Measurements from ENCODE around the gene PDIA2.
"Not testable (repeated sequence)": the region's sequence is repeated elsewhere in the genome, so short reads cannot be mapped to it uniquely, and the experiment has no call there.

The PDIA2 gene

DNA sequence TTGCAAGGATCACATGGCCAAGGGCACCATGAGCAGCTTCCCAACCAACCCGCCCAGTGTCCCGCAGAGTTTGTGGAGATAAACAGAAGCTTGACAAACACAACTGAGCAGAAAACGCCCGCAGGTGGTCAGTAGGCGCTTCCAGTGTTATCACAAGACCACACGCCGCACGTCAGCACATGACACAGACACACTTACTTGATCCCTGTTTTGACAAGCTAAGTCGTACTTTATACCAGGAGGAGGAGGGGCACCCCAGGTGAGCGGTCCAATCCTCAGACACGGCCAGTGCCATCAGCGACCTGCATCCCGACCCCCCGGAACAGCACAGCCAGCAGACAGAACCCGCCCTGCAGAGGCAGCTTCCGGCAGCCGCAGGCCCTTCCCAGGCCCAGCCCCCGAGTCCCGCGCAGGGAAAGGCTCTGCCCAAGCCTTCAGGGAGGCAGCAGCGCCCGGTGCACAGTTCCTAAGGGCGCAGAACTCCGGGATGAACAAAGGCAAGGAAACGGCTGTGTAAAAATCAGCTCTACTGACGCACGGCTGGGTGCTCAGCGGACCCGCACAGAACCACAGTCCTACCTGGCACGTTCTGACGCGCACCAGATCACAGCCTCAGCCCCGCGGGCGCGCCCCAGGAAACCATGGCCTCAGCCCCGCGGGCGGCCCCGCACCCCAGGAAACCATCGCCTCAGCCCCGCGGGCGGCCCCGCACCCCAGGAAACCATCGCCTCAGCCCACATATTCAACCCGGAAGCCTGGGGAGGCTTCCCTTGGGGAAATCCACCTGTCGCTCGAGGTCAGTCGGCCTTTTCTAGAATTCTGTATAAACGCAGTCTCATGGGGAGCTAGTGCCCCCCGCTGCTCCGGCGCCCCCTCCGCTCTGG lies 41.7 kb downstream of the PDIA2 start:
- TF ChIP-seq, protein P1, sequence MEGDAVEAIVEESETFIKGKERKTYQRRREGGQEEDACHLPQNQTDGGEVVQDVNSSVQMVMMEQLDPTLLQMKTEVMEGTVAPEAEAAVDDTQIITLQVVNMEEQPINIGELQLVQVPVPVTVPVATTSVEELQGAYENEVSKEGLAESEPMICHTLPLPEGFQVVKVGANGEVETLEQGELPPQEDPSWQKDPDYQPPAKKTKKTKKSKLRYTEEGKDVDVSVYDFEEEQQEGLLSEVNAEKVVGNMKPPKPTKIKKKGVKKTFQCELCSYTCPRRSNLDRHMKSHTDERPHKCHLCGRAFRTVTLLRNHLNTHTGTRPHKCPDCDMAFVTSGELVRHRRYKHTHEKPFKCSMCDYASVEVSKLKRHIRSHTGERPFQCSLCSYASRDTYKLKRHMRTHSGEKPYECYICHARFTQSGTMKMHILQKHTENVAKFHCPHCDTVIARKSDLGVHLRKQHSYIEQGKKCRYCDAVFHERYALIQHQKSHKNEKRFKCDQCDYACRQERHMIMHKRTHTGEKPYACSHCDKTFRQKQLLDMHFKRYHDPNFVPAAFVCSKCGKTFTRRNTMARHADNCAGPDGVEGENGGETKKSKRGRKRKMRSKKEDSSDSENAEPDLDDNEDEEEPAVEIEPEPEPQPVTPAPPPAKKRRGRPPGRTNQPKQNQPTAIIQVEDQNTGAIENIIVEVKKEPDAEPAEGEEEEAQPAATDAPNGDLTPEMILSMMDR (IDR thresholded peaks at IDR 0.05; ENCODE audit: borderline replicate concordance, control extremely low read depth, extremely low read depth, insufficient read depth, missing control alignments) = no peak
- peak; percentile 84 for DNase-seq (ENCODE audit: low spot score)
- in situ Hi-C loops (cut with MboI; ENCODE audit: low sequenced_read_pairs, unreplicated experiment) = no loop called here

DNA sequence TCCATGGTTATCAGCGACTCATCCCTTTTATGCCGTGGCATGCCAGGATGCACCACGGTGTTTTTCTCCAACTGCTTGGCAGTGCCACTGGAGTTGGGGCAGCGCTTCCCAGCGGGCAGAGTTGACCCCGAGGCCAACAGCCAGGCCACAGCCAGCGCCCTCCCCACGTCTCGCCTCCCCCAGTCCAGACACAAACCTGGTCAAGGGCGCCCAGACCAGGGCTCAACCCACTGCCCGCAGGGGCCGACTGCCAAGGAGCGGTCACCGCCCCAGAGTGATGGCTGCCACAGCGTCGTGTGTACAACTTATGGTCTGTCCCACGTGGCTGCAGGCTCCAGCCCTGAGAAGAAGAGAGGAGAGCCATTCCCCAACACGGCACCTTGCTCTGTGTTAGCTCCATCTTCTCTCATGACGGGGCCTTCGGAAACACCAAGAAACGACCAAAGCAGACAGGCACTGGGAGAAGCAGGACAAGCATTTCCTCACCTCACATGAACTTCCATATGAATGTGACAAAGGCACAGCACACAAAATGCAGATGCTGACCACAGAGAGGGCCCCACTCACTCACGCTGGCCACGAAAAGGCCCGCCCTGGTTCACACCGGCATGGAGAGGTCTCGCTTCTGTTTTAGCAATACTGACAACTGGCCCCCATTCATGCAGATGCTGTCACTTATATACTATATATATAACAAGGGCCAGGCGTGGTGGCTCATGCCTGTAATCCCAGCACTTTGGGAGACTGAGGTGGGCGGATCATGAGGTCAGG lies 42.6 kb downstream of the PDIA2 start:
- in situ Hi-C loops (cut with MboI; ENCODE audit: low sequenced_read_pairs, unreplicated experiment) = no loop called here
- TF ChIP-seq, protein P1 (IDR thresholded peaks at IDR 0.05; ENCODE audit: borderline replicate concordance, control extremely low read depth, extremely low read depth, insufficient read depth, missing control alignments) = no peak
- peak; percentile 57 for DNase-seq (ENCODE audit: low spot score)

DNA sequence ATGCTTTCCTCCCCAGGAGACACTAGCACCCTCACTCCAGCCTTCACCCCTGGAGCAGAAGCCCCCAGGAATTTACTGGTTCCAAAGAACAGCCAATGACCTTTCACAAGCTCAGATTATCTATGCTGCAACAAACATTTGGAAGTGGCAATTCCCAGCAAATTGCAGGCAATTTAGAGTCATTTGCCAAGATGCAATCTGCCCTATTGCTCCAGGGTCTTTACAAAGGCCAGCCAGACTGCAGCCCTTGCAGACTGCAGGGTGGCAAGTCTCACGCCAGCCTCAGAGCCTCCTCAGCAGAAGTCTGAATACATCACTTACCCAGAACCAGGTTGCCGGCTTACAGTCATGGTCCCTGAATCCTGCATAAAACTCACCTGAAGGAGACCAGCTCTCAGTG lies 47.8 kb downstream of the PDIA2 start:
- DNase-seq (ENCODE audit: low spot score) = no peak
- TF ChIP-seq, protein P1 (IDR thresholded peaks at IDR 0.05; ENCODE audit: borderline replicate concordance, control extremely low read depth, extremely low read depth, insufficient read depth, missing control alignments) = no peak
- in situ Hi-C loops (cut with MboI; ENCODE audit: low sequenced_read_pairs, unreplicated experiment) = no loop called here

DNA sequence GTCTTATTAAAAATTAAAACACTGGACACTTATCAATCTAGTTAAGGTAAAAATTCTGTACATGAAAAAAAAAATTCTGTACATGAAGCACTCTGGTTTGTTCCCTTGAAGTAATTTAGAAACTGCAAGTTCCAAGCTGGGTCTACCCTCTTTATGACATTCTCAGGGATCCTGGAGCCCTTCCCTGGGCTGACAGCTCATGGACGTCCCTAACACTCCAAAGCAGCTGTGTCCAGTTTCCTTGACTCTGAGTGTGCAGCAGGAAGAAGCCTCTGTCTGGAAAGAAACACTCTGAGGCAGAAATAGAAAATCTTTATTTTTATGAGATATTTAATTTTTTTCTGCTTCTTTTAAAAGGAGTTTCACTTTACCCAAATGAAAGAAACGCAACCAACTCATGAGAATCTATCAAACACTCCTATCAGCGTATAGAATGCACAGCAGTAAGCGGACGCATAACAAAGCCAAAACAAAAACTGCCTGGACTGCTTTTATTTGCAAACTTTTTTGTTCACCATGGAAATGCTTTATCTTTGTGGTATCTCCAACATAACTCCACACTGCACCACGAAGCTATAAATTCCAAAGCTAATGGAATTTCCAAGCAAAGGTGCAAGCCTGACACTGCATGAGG lies 48.3 kb downstream of the PDIA2 start:
- in situ Hi-C loops (cut with MboI; ENCODE audit: low sequenced_read_pairs, unreplicated experiment); DNase-seq (ENCODE audit: low spot score): not testable (repeated sequence)

DNA sequence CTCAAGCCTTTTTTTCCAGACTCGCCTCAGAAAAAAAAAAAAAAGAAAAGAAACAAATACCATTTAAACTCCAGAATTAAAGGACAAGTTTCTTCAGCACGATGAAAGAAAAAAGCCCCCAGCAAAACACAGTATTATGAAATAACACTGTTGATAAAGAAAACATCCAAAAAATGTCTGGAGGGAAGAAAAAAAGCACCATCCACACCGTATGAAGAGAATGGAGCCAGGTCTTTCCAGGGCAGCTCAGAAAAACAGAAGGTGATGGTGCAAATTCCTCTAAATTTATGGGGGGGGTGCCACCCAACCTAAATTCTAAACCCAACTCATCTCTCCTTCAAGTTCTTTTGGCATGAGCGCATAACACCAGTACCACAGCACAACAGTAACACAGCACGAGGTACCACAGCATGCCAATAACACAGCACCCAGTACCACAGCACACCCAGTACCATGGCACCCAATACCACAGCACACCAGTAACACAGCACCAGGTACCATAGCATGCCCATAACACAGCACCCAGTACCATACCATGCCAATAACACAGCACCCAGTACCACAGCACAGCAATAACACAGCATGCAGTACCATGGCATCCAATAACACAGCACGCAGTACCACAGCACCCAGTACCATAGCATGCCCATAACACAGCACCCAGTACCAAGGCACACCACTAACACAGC lies 50.6 kb downstream of the PDIA2 start:
- TF ChIP-seq, protein P1 (IDR thresholded peaks at IDR 0.05; ENCODE audit: borderline replicate concordance, control extremely low read depth, extremely low read depth, insufficient read depth, missing control alignments) = no peak
- DNase-seq (ENCODE audit: low spot score) = no peak
- in situ Hi-C loops (cut with MboI; ENCODE audit: low sequenced_read_pairs, unreplicated experiment) = no loop called here

DNA sequence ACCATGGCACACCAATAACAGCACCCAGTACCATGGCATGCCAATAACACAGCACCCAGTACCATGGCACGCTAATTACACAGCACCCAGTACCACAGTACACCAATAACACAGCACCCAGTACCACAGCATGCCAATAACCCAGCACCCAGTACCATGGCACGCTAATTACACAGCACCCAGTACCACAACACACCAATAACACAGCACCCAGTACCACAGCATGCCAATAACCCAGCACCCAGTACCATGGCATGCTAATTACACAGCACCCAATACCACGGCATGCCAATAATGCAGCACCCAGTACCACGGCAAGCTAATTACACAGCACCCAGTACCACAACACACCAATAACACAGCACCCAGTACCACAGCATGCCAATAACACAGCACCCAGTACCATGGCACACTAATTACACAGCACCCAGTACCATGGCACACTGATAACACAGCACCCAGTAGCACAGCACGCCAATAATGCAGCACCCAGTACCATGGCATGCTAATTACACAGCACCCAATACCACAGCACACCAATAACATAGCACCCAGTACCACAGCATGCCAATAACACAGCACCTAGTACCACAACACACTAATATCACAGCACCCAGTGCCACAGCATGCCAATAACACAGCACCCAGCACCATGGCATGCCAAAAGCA lies 51.3 kb downstream of the PDIA2 start:
- in situ Hi-C loops (cut with MboI; ENCODE audit: low sequenced_read_pairs, unreplicated experiment); DNase-seq (ENCODE audit: low spot score): not testable (repeated sequence)

DNA sequence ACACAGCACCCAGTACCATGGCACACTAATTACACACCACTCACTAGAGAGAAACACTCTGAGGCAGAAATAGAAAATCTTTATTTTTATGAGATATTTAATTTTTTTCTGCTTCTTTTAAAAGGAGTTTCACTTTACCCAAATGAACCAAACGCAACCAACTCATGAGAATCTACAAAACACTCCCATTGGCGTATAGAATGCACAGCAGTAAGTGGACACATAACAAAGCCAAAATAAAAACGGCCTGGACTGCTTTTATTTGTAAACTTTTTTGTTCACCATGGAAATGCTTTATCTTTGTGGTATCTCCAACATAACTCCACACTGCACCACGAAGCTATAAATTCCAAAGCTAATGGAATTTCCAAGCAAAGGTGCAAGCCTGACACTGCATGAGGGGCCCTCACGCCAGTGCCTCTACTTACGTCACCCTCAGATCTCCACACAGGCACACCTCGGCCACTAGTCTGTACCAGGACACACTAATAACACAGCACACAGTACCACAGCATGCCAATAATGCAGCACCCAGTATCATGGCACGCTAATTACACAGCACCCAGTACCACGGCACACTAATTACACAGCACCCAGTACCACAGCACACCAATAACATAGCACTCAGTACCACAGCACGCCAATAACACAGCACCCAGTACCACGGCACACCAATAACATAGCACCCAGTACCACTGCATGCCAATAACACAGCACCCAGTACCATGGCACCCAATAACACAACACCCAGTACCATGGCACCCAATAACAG lies 52.1 kb downstream of the PDIA2 start:
- not testable (repeated sequence) for DNase-seq (ENCODE audit: low spot score)

More for the DNA sequence above, 52.1 kb downstream of the PDIA2 start:
- in situ Hi-C loops (cut with MboI; ENCODE audit: low sequenced_read_pairs, unreplicated experiment) = not testable (repeated sequence)
